ENCODE results near the gene ZNF362. TPM values are rescaled to one million over a fixed set of nuclear protein-coding genes. Genes with fewer than 3 reads are reported as not detected.
A peak's percentile ranks its signal among the peaks of the same experiment; 100 is the strongest.

The ZNF362 gene
- total and polyA plus RNA-seq, 2 of the 13 experiments (the other 11 are each of a cell fraction or from before 2014, with no cell fraction given): 8.3 to 14.2 TPM

GRCh38 chr1:33334081-33334552, 77.8 kb downstream of the ZNF362 start:
- no TSS peak for BruUV-seq (replicated peaks)
- WGBS (ENCODE audit: low lambda C conversion rate): 38% methylated on average over 17 of the region's 17 CpGs
- Histone ChIP-seq H3K4me1 (ENCODE audit: insufficient read depth, low read length) (peaks cover 65% of the 10 kb centered on the region), H3K4me2 (ENCODE audit: low read depth, low read length) (peak overlapping the region; percentile 38), H3K36me3 (replicated peaks in 1 of 2; ENCODE audit: control insufficient read depth in 1 of 2, insufficient read depth in 2 of 2, low read length in 2 of 2) (peaks cover 28 to 52% of the 10 kb centered on the region in 2 experiments), H3K9me3 (ENCODE audit: low read length) (no peaks in the 10 kb centered on the region), H3K9ac (ENCODE audit: insufficient read depth, low read depth, low read length) (peak overlapping the region; percentile 37; the same call in 1 of the 2 replicates), H2AFZ (ENCODE audit: low read length) (no peak overlapping the region), H3K79me2 (ENCODE audit: insufficient read depth, low read length) (peaks cover 57% of the 10 kb centered on the region), H3K27me3 (ENCODE audit: control insufficient read depth in 1 of 2, insufficient read depth in 2 of 2, low read length in 2 of 2) (no peaks in the 10 kb centered on the region), H3K4me3 (replicated peaks in 1 of 3; ENCODE audit: insufficient read depth in 1 of 3, low read depth in 2 of 3, low read length in 3 of 3) (no peak overlapping the region), H3K27ac (ENCODE audit: extremely low read length, insufficient read depth, low read length) (peak overlapping the region; percentile 44), H4K20me1 (ENCODE audit: insufficient read depth, low read length) (peaks cover 81% of the 10 kb centered on the region)
- DNase-seq (ENCODE audit: low spot score) (peak; percentile 84), FAIRE-seq (peak; percentile 37), ATAC-seq (peak; percentile 85)
- POLR2A ChIA-PET: interaction anchor here (1.3 to 1.7 kb wide), 2 partner anchors 8 to 13 kb away, joined by 6 to 7 read pairs; no protein-coding TSS in a partner anchor
- in situ Hi-C loops (cut with HindIII; ENCODE audit: extremely low pct_ligation_motif_present, low pct_unique_long_range_greater_than_20kb) (no loop called here), intact Hi-C loops (cut with micrococcal nuclease; ENCODE audit: unreplicated experiment) (loop anchor here (1.0 kb wide), 1 partner anchor 8 kb away; no protein-coding TSS in a partner anchor)
- CTCF ChIA-PET (ENCODE audit: low intra/inter-chr PET ratio, low total read pairs): no interaction called here
- no peak for TF ChIP-seq PHF20 (CRISPR knock-in tag; IDR thresholded peaks at IDR 0.05)
- TF ChIP-seq FOXM1 (CRISPR knock-in tag; IDR thresholded peaks at IDR 0.05): no peak
- peak; percentile 28; the same call in 1 of the 2 replicates for TF ChIP-seq ZNF768 (CRISPR knock-in tag; IDR thresholded peaks at IDR 0.05)
- no peak for TF ChIP-seq PRMT3 (CRISPR knock-in tag; IDR thresholded peaks at IDR 0.05; ENCODE audit: borderline replicate concordance, low read depth)
- no peak for TF ChIP-seq FLYWCH1 (CRISPR knock-in tag; IDR thresholded peaks at IDR 0.05)
- TF ChIP-seq, protein P1, sequence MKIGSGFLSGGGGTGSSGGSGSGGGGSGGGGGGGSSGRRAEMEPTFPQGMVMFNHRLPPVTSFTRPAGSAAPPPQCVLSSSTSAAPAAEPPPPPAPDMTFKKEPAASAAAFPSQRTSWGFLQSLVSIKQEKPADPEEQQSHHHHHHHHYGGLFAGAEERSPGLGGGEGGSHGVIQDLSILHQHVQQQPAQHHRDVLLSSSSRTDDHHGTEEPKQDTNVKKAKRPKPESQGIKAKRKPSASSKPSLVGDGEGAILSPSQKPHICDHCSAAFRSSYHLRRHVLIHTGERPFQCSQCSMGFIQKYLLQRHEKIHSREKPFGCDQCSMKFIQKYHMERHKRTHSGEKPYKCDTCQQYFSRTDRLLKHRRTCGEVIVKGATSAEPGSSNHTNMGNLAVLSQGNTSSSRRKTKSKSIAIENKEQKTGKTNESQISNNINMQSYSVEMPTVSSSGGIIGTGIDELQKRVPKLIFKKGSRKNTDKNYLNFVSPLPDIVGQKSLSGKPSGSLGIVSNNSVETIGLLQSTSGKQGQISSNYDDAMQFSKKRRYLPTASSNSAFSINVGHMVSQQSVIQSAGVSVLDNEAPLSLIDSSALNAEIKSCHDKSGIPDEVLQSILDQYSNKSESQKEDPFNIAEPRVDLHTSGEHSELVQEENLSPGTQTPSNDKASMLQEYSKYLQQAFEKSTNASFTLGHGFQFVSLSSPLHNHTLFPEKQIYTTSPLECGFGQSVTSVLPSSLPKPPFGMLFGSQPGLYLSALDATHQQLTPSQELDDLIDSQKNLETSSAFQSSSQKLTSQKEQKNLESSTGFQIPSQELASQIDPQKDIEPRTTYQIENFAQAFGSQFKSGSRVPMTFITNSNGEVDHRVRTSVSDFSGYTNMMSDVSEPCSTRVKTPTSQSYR (CRISPR knock-in tag; IDR thresholded peaks at IDR 0.05; ENCODE audit: borderline replicate concordance): no peak
- peak; percentile 48 for TF ChIP-seq NR2F6 (IDR thresholded peaks at IDR 0.05)
- peak; percentile 27; the same call in 1 of the 2 replicates for TF ChIP-seq NR2F6 (CRISPR knock-in tag; IDR thresholded peaks at IDR 0.05)
- no peak for TF ChIP-seq GTF2F1 (IDR thresholded peaks at IDR 0.05; ENCODE audit: low read length)
- no peak for TF ChIP-seq ZNF275 (CRISPR knock-in tag; IDR thresholded peaks at IDR 0.05; ENCODE audit: borderline replicate concordance)
- TF ChIP-seq TFAP4 (IDR thresholded peaks at IDR 0.05; ENCODE audit: borderline replicate concordance, low read depth): no peak; the same call in 1 of the 2 replicates
- no peak for TF ChIP-seq IKZF1 (IDR thresholded peaks at IDR 0.05)
- peak; percentile 87 for TF ChIP-seq ZNF12 (CRISPR knock-in tag; IDR thresholded peaks at IDR 0.05)
- TF ChIP-seq ZNF331 (CRISPR knock-in tag; IDR thresholded peaks at IDR 0.05): peak; percentile 53; the same call in 1 of the 2 replicates
- peak; percentile 41 for TF ChIP-seq XRCC5 (optimal IDR thresholded peaks at IDR 0.05; ENCODE audit: low read length)
- TF ChIP-seq ZNF567 (CRISPR knock-in tag; IDR thresholded peaks at IDR 0.05; ENCODE audit: borderline replicate concordance): no peak
- no peak; a peak in 1 of 4 replicates for TF ChIP-seq EP300 (IDR thresholded peaks at IDR 0.05; ENCODE audit: low read depth in 2 of 2, low read length in 2 of 2)
- TF ChIP-seq EP300 (CRISPR knock-in tag; IDR thresholded peaks at IDR 0.05; ENCODE audit: borderline replicate concordance): 0 out of 2 replicates have a peak, but pooled peaks have one; percentile 20
- TF ChIP-seq, protein P2, sequence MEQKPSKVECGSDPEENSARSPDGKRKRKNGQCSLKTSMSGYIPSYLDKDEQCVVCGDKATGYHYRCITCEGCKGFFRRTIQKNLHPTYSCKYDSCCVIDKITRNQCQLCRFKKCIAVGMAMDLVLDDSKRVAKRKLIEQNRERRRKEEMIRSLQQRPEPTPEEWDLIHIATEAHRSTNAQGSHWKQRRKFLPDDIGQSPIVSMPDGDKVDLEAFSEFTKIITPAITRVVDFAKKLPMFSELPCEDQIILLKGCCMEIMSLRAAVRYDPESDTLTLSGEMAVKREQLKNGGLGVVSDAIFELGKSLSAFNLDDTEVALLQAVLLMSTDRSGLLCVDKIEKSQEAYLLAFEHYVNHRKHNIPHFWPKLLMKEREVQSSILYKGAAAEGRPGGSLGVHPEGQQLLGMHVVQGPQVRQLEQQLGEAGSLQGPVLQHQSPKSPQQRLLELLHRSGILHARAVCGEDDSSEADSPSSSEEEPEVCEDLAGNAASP (CRISPR knock-in tag; IDR thresholded peaks at IDR 0.05; ENCODE audit: borderline replicate concordance): peak; percentile 94
- TF ChIP-seq ZNF629 (CRISPR knock-in tag; conservative IDR thresholded peaks at IDR 0.05): no peak
- TF ChIP-seq KLF15 (CRISPR knock-in tag; IDR thresholded peaks at IDR 0.05; ENCODE audit: borderline replicate concordance): no peak

Data from HepG2 (cell line).